Endothelial cell of umbilical vein (primary cell): ENCODE data around the gene CCR5.
A peak's percentile ranks its signal among the peaks of the same experiment; 100 is the strongest.

Experiments used
- CTCF ChIP-seq, 2 donors: IDR thresholded peaks; 1 replicate in 1 of 2; 2 replicates in 1 of 2; pipeline ENCODE4 v1.5.1; 2011; ENCODE audit warnings: low read length in 2 of 2, mild to moderate bottlenecking in 2 of 2, moderate library complexity in 2 of 2, control low read depth in 1 of 2, inconsistent platforms in 1 of 2, low read depth in 1 of 2; ENCODE audit not compliant: insufficient read depth in 1 of 2; ENCODE audit errors: extremely low read depth in 1 of 2
- JUN ChIP-seq: IDR thresholded peaks from 2 replicates; pipeline ENCODE4 v1.6.1; 2011; ENCODE audit warnings: borderline replicate concordance, low read depth; ENCODE audit not compliant: insufficient read length, insufficient read depth
- MYC ChIP-seq: IDR thresholded peaks from one replicate; pipeline ENCODE4 v1.6.1; 2011; ENCODE audit warnings: mild to moderate bottlenecking, low read depth, low read length
- POLR2AphosphoS5 ChIP-seq: IDR thresholded peaks from 2 replicates; pipeline ENCODE4 v1.6.1; 2012; ENCODE audit warnings: low read depth, mild to moderate bottlenecking, control low read depth, low read length, moderate library complexity; ENCODE audit not compliant: insufficient read depth

GRCh38 chr3:46386205-46386604, 15.5 kb downstream of the CCR5 start:
- TF ChIP-seq CTCF (IDR thresholded peaks at IDR 0.05; ENCODE audit: extremely low read depth in 1 of 2, insufficient read depth in 1 of 2, low read depth in 1 of 2, low read length in 2 of 2) (no peak), JUN (peak; percentile 37), POLR2AphosphoS5 (no peak), MYC (no peak)
